ENCODE data around the gene CTSS.

CTSS gene

DNA sequence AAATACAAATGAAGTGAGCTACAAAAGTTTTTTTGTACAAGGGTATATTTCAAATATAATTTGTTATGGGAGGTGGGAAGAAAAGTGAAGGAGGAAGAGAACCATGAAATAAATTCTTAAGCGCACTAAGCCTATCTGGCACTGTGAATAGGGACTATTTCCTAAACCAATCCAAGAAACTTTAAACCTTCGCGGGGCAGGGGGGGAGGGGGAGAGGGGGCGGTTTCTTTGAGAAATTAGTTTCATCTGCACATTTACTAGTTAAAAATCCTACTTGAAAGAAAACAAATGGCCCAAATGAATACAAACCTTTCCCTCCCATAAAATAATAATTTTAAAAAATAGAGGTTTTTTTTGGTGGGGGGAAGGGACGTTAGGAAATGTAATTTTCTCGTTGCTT lies 69.0 kb downstream of the CTSS start:
- no peak for DNase-seq

DNA sequence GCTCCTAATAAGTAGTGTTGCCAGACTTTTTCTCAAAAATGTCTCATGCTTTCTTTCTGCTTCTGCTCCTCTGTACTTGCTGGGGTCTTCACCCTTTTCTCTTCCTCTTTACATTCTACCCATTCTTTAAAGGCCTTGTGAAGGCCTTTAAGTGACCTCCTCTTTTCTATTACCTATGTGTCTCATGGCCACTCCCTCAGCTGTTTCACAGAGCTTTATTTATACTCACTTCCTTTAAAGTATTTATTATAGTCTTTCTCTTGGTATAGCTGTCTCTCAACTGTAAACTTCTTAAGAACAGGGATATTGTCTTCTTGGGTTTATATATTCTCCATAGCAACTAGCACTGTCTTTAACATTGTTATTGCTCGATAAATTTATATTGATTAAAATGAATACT lies 69.4 kb downstream of the CTSS start:
- no peak for DNase-seq

DNA sequence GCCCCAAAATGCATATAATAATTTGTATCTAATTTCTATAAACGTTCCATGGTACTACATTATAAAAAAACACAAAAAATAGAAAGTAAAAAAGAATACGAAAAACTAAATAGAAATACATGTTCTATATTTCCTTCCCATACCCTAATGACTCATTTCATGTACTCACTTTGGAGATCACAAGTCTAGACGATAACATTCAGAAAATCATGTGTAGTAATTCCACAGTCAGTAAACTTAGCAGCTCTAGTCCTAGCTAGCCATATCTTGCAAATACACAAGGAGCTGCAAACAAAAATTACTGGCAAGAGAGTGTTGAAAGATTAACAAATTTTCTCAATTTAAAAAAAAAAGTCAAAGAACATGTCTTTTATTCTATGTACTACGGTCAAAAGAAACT lies 70.0 kb downstream of the CTSS start:
- DNase-seq, result no peak

- no peak for DNase-seq
Observed at GRCh38 chr1:150692720-150693119, 72.9 kb downstream of the CTSS start.

- DNase-seq, result no peak
Observed at GRCh38 chr1:150688763-150689162, 76.8 kb downstream of the CTSS start.

- DNase-seq, result no peak
Observed at GRCh38 chr1:150686275-150686674, 79.3 kb downstream of the CTSS start.

GRCh38 chr1:150683914-150684313 lies 81.7 kb downstream of the CTSS start:
- no peak for DNase-seq

All from fibroblast of skin of right quadriceps (primary cell).